Right ventricle myocardium inferior (tissue), 1 donor: Measurements from ENCODE around the gene ERO1A. TPM values are rescaled to one million over a fixed set of nuclear protein-coding genes. Genes with fewer than 3 reads are reported as not detected.

Experiments used
- ATAC-seq: fragments of 200-7000 bp; cut with Tn5 transposase; one replicate; pipeline ENCODE4 v1.9.1; 2020; ENCODE audit warnings: mild to moderate bottlenecking, moderate library complexity
- DNase-seq: peaks from one replicate; pipeline ENCODE4 v3.0.0; 2021; ENCODE audit errors: missing footprints
- intact Hi-C: fragments of 100-400 bp; cut with DNase I; formaldehyde crosslinking; loops from one replicate; pipeline ENCODE4 v1.11.0; 2022
- total RNA-seq: library from RNA; stranded (reverse); fragmentation: NEBNext Ultra II Directional; extraction: Animal tissue kit (Norgen Biotek cat#: 25700); gene quantifications from one replicate; pipeline ENCODE4 v1.2.1, GENCODE V29; 2021
- donor health status: DM: no; HTN: yes; CAD: no; lungs with severe emphysema.

ERO1A gene
- total RNA-seq, 1 donor from 2014 or later: 15.3 TPM

GRCh38 chr14:52640137-52640536 is 55.2 kb downstream of the ERO1A start:
- intact Hi-C loops: no loop called here
- DNase-seq: no peak
- no peak for ATAC-seq

GRCh38 chr14:52619687-52620086 is 75.7 kb downstream of the ERO1A start:
- intact Hi-C loops: no loop called here
- DNase-seq (no peak), ATAC-seq (no peak)

- intact Hi-C loops: no loop called here
- DNase-seq: no peak
- no peak for ATAC-seq
These were observed 76.8 kb downstream of the ERO1A start for GRCh38 chr14:52618602-52619001.

GRCh38 chr14:52610187-52610586 is 85.2 kb downstream of the ERO1A start:
- intact Hi-C loops: no loop called here
- DNase-seq (no peak), ATAC-seq (no peak)

GRCh38 chr14:52609445-52610044 is 85.8 kb downstream of the ERO1A start:
- DNase-seq (no peak), ATAC-seq (no peak)
- intact Hi-C loops: no loop called here

- intact Hi-C loops: no loop called here
- no peak for ATAC-seq
- no peak for DNase-seq
These were observed 88.3 kb downstream of the ERO1A start for GRCh38 chr14:52607061-52607460.

GRCh38 chr14:52602131-52602530 is 93.2 kb downstream of the ERO1A start:
- no peak for DNase-seq
- ATAC-seq: no peak
- intact Hi-C loops: no loop called here

GRCh38 chr14:52599974-52600373 is 95.4 kb downstream of the ERO1A start:
- DNase-seq (no peak), ATAC-seq (no peak)
- intact Hi-C loops: no loop called here

GRCh38 chr14:52598568-52598967 is 96.8 kb downstream of the ERO1A start:
- ATAC-seq (no peak), DNase-seq (no peak)
- intact Hi-C loops: no loop called here

- DNase-seq (no peak), ATAC-seq (no peak)
- intact Hi-C loops: no loop called here
These were observed 98.5 kb downstream of the ERO1A start for GRCh38 chr14:52596861-52597260.

- ATAC-seq (no peak), DNase-seq (no peak)
- intact Hi-C loops: no loop called here
These were observed 99.0 kb downstream of the ERO1A start for GRCh38 chr14:52596320-52596719.

- intact Hi-C loops: no loop called here
- no peak for DNase-seq
- no peak for ATAC-seq
These were observed 105.0 kb downstream of the ERO1A start for GRCh38 chr14:52590318-52590717.

Other genes starting within 250 kb of the ERO1A start
- 3.4 TPM for gene TXNDC16, start 143.1 kb downstream of the ERO1A start, total RNA-seq
- 0.51 TPM for gene GPR137C, start 142.7 kb downstream of the ERO1A start, total RNA-seq
- gene PSMC6, start 11.6 kb upstream of the ERO1A start, total RNA-seq: 71.7 TPM
- gene STYX, start 34.6 kb upstream of the ERO1A start, total RNA-seq: 13.1 TPM
- gene GNPNAT1, start 96.0 kb upstream of the ERO1A start, total RNA-seq: 5.2 TPM